T follicular helper cell (primary cell): ENCODE measurements around the gene SLC5A3.

Experiments
- DNase-seq: peaks from one replicate; pipeline ENCODE4 v3.0.0-alpha.2; 2020; ENCODE audit warnings: low read depth
- total RNA-seq, 2 experiments: gene quantifications; one replicate each; lab custom pipeline; 2026; lab: John Stamatoyannopoulos, UW

The SLC5A3 gene
- total RNA-seq, result 128 to 211 reads per million in 2 experiments

DNA sequence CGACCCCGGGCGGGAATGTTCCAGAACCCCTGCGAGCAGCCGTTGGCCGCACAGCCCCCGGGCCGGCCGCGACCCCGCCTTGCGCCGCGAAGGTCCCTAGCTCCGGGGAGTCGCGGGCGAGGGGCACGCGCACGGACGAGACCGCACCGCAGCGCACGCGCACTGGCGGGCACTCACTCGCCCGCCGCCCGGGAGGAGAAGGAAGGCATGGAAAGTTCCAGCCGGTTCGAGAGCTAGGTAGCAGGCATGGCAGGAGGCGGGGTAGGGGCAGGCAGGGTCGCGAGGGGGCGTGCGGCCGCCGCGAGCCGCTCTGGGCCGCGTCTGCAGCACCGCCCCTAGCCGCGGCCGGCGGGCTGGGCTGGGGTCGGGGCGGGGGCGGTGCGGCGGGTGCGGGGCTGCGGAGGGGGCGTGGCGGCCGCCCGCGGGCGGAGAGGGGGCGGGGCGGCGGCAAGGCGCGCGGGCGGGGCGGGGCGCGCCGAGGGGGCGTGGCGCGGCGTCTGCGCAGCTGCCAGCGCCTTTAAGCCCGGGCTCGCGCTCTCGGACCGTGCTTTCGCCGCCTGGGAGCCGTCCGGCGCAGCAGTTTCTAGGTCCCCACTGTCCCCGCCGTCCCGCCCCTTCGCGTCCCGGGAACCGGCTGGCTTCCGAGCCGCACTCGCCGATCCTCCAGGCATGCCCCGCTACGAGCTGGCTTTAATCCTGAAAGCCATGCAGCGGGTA is at the start of gene SLC5A3, which contains the start of gene MRPS6:
SLC5A3 (plus strand) TSS at position 547 of the 717 bp plus-strand sequence. CDS start 21,621 bp downstream, outside the sequence.
MRPS6 (plus strand) TSS at position 547 of the 717 bp plus-strand sequence; CDS start at position 670, 123 bp downstream.
- DNase-seq, result peak; percentile 52

DNA sequence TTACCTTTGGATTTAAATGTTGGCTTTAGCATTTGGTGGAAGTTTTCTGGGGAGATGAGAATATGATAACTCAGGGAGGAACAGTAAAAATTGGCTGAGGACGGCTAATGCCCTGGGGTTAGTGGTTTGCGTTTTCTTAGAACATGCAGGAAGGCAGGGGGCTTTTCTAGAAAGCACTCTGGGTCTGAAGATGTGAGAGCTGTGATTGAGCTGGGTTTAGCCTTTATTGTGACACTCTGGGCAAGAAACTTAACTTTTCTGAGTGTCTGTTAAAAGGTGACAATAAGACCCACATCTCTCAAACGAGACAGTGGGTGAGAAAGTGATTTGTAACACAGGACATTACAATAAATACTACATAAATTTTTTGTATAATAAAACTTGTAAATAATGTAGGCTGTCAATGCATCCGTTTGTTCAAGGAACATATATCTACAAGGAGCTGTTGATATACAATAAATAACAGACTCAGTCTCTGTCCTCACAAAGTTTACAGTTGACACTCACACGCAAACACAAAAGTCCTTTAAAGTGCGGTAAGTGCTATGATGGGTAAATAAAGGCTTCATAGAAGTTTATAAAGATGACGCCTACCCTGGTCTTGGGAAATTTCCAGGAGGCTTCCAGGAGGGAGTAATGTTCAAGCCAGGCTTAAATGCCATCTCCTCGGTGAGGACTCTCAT is 49.5 kb upstream of the SLC5A3 start:
- DNase-seq, result no peak

DNA sequence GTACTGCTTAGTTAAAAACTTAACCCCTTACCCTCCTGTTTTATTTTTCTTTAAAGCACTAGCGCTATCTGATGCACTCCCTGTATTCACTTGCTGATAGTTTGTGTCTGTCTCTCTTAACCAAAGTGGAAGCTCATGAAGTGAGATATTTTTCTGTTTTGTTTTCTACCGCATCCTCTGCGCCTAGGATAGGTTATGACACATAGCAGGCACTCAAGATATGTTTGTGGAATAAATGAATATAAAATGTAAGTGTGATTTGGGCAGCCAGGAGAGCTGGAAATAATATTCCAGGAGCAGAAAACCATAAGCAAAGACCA is 49.0 kb upstream of the SLC5A3 start:
- DNase-seq, result no peak

DNA sequence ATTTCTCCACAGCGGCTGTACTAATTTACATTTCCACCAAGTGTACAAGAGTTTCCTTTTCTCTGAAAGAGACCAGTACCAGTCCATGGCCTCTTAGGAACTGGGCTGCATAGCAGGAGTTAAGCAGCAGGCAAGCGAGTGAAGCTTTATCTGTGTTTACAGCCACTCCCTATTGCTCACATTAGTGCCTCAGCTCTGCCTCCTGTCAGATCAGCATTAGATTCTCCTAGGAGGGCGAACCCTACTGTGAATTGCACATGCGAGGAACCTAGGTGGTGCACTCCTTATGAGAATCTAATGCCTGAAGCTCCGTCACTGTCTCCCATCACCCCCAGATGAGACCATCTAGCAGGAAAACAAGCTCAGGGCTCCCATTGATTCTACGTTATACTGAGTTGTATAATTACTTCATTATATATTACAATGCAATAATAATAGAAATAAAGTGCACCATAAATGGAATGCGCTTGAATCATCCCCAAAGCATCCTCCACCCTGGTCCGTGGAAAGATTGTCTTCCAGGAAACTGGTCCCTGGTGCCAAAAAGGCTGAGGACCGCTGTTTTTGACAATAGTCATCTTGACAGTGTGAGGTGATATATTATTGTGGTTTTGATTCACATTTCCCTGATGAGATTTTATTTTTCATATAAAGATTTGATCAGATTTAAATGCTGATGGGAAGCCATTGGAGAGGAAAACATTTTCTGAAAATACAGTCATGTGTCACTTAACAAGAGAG is 45.5 kb upstream of the SLC5A3 start:
- DNase-seq, result no peak

DNA sequence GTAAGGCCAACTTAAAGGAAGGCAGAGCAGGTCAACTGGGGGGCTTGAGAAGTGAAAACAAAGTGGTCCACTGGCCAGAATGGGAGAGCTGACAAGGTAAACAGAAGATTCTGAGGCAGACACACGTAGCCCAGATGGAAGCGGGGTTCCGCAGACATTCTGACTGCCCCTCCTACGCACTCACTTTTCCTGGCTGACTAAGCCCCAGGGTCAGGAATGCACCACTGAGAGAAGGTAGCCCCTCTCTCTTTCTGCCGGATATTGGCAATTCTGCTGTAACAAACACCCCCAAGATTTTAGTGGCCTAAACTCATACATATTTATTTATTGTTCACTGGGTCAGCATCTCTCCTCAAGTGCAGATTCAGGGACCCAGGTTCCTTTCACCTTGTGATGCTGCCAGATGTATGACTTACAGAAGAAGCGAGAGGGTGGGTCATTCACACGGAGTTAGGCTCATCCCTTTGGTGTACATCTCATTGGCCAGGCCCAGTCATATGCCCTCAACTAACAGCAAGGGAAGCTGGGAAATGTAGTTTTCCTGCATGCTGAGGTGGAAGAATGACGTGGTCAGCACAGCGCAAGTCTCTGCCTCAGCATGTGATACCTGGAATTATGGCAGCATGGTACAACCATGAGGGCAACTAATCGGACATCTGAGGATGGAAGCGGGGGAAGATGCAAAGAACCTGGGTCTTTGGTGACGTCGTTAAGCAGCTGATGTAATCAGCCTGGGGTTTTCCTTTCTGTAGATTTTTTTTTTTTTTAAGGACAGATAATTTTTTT is 43.4 kb upstream of the SLC5A3 start:
- peak; percentile 10 for DNase-seq

DNA sequence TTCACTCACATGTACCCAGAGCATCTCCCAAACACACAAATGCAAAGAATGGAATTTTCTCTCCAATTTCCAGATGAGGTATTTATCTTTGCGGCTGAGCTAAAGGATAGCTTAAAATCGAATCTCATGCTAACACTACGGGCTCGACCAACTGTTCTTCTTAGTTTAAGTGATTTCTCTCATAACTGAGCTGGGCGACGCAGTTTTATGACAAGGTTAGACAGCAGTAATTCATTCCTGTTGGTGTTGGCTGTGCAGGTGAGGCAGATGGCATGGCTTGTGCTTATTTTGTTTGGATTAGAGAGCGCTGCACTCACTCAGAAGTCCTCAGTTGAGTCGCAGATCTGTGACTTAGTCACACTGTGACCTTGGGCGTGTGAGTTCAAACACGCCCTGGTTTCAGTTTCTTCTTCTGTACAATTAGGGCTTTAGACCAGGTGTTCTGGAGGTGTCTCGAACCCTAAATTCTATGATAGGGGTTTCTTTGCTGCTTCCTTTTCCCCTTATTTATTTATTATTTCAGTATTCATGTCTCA is 41.5 kb upstream of the SLC5A3 start:
- no peak for DNase-seq

DNA sequence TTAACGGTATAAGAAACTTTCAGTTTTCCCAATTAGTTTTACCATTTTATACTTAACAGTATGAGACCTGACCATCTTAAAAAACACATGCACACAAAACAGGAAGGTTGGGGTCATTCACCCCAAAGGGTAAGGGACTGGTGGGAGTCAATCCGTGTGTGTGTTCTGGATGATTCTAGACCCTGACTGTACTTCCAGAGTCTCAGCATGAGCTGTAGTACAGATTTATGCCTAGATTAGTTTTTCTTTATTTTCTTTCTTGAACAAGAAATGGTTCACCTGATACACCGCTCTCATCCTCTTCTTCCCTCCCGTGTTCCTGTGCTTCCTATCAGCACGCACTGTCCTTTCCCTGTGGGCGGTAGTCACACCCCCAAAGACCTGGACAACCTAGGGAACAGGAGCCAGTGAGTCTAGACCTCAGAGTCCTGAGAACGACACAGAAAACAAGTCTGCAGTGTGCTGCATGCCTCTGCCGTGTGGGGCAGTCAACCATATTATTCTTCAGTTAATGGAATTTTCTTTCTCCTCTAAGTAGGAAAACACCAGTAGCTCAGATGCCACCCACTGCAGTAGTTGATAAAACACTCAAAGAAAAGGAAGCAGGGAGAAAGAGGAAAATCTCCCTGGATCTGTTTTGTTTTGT is 38.9 kb upstream of the SLC5A3 start:
- no peak for DNase-seq

DNA sequence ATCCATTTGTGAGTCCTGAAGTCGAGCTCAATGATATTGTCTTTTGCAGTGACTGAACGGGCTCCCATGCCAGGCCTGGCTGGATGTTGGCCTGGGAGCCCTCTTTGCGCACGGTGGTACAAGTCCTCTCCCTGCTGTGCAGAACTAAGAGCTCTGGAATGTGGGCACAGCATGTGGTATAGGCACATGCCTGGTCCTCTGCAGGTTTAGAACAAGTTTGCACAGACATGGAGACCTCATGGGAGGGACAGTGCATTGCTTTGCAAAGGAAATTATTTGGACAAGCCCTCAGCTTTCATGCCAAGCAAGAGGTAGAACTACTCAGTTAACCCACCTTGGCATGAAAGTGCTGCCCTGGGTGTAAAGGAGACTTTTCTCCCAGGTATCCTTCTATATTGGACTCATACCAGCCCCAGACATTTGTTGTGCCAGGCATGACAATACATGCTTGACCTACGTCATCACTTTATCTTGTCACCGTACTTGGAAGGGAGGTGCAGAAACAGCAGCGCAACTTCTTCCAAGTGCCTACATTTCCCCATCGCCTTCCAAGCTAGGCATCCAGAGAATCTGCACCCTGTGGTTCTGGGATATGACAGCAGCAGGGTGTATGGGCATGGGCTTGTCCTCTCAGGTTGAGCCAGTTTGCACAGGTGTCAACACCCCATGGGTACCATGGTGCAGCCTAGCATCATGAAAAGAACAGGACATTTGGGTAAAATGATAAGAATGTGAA is 37.6 kb upstream of the SLC5A3 start:
- DNase-seq, result no peak

DNA sequence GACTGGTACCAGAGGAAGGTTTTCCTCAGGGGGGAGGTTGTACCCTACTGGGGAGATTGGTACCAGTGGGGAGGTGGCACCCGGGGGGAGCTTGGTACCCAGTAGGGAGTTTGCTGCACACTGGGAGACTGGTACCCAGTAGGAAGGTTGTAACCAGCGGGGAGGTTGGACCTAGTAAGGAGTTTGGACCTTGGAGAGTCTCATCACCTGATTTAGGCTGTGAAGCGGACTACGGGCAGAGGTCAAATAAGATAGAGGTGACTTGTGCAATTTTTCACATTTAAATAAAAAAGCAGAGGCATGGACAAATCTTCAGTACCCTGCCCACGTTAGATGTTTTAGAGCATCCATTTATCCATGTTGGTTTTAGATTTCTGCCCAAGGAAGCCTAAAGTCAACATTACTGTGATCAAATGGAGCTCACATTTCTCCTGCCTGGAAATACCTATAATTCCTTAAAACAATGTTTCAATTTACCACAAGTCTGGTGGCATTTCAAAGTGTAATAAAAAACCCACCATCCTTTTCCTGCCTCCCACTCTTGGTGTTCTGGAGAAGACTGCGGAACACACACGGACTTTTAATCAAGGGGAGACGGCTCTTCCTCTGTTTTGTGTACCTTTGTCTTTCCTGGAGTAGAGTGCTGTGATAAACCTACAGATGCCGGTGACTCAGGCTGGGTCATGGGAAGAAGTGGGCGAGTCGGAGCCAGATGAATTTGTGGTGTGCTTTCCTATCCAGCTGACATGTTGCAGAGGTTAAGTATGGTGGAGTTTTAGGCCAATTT is 36.2 kb upstream of the SLC5A3 start:
- no peak for DNase-seq

DNA sequence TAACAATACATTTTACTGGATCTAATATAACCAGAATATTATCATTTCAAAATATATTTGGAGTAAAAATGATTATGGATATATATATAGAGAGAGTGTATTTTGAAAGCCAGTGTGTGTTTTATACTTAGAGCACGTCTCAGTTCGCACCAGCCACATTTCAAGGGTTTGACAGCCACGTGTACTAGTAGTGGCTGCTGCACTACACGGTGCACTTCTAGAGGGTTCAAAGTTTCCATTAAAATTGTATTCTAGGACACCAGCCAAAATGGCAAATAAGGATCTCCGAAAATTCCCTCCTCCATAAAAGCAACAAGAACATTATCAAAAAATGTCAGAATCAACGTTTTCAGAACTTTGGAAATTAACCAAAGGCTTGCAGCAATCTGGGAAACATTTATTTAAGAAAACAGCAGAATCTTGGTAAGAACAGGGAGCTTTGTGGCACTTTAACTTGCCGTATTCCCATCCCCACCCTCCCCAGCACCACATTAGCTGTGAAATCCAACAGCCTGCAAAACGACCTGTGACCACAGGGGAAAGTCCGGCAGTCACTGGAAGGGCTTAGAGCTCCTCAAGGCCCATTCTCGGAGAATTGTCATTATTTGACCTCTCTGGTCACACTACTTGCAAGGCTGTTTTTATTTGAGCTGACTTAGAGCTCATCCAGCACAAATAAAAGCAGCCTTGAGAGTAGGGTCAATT is 33.5 kb upstream of the SLC5A3 start:
- DNase-seq, result no peak

DNA sequence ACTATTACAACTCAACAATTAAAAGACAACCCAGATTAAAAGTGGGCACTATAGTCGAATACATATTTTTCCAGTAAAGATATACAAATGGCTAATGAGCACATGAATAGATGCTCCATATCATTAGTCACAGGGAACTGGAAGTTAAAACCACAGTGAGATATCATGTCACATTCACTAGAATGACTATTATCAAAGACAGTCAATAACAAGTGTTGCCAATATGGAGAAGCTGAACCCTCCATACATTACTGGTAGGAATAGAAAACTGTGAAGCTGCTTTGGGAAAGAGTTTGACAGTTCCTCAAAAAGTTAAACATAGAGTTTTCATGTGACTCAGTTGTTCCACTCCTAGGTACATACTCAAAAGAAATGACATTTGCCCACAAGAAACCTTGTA is 30.6 kb upstream of the SLC5A3 start:
- DNase-seq, result no peak

DNA sequence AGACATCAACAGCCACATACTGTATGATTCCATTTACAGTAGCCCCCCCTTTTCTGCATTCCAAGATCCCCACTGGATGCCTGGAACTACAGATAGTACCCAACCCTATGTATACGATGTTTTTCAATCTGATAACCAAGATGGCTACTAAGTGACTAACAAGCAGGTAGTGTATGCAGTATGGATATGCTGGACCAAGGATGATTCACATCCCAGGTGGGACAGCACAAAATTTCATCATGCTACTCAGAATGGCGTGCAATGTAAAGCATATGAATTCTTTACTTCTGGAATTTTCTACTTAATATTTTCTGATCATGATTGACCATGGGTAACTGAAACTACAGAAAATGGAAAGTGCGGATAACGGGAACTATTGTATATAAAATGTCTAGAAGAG is 30.0 kb upstream of the SLC5A3 start:
- DNase-seq, result no peak

DNA sequence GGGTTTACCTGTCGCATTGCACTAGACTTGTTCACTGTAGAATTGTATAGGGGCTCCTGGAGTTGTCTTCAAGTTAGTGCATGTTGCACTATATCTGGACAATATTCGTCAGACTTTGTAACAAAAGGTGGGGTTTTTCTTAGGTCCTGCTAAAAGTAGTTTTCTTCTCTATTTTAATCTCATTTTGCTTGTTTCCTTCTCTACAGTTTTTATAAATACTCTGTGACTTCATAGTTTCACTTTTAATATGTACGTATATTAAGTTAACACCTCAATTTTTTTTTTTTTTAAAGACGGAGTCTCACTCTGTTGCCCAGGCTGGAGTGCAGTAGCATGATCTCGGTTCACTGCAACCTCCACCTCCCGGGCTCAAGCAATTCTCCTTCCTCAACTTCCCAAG is 26.5 kb upstream of the SLC5A3 start:
- no peak for DNase-seq

DNA sequence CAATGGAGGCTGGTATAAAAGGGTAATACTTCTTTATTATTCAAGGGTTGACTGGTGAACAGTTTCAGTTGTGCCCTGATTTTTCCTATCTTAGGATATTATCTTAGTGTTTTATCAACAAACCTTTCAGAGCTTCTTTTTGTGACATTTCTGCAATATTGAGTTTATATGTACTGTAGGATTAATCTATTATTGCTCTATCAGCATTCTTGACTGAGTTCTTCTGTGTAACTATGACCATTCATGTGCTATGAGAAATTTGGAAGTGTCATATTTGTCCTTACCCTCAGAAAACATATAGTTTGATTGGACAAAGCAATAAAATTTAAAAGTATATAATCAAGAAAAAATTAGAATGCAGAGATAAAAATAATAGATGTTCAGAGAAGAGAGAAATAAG is 25.5 kb upstream of the SLC5A3 start:
- DNase-seq, result no peak

DNA sequence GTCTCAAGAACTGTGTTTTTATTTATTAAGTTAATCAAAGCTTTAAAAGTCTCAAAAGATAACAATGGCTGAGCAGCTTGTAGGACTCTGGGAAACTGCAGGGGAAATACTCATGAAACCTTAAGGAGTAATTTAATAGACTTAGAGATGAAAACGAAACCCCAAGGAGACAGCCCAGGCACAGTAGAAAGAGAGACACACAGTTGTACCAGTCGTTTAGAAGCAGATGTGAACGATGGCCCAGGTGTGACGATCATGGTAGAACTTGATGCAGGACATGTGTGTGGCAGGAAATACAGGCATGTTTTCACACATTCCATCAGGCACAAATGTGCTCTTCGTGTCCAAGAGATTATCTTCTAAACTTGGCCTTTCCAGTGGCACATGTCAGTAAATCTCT is 21.2 kb upstream of the SLC5A3 start:
- no peak for DNase-seq

DNA sequence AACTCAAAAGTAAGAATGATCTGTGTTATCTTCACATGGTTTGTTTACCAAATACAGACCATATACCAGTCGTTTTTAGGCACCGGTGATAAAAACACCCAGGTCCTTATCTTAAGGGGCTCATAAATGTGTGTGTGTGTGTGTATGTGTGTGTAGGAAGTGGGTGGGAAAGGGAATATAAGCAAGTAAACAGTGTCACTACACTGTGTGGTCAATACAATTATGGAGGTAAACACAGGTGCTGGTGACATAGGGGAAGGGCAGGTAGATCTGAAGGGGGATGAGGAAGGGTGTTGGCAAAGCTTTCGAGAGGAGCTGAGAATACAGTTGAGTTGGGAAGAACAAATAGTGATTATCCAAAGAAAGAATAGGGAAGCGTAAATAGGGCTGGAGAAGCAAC is 19.1 kb upstream of the SLC5A3 start:
- no peak for DNase-seq

DNA sequence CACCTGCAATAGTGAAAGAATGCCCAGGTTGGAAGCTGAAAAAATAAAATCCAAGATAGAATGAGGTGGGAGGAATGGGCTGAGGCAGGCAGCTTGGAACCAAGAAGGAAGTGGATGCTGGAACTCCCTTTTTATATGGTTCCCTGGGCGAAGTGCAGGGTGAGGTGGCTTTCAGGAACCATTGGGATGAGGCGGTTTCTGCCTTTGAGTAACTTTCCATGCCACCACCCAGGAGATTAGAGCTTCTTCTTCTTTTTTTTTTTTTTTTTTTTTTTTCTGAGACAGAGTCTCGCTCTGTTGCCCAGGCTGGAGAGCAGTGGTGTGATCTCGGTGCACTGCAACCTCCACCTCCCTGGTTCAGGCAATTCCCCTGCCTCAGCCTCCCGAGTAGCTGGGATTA is 17.8 kb upstream of the SLC5A3 start:
- no peak for DNase-seq

DNA sequence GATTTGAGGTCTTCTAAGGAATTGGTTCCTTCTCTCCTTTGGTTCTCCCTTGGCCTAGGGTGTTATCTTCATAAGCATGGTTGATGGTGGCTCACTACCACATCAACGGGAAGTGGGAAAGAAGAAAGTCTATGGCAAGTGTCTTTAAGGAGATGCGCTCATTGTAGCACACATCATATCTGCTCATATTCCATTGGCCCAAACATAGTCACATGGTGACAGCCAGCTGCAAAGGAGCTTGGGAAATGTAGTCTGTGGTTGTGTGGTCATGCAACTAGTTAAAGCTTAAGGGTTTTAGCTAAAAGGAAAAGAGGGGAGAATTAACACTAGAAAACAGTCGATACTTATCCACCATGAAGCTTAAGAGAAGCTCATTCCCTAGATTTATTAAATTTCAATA is 11.4 kb upstream of the SLC5A3 start:
- DNase-seq, result no peak

DNA sequence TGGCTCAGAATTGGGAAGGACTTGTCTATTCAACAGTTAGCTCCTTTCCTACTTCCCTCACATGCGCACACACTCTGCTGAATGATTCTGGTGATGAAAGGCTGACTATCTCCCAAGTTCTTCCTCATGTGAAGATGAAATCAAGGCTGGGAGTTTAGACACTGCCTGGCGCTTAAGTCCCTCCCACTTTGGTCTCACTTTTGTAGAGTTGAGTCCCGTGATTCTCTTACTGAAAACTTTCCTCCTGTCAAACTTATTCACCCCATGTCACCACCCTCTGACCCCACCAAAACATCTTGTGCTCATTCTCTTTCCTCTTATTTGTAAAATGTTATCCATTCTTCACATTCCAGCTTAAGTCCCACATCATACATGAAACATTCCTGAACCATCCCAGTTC is 8.4 kb upstream of the SLC5A3 start:
- no peak for DNase-seq
